Brain microvascular endothelial cell (primary cell): ENCODE measurements around the gene GPR137.

Experiments
- DNase-seq: peaks from one replicate; pipeline ENCODE4 v3.0.0-alpha.2; 2020
- H3K27ac ChIP-seq: fragments of 250-450 bp; sonication (Bioruptor Pico); 2 replicates; pipeline ENCODE4 v1.5.1; 2020; ENCODE audit warnings: mild to moderate bottlenecking, moderate library complexity
- H3K27me3 ChIP-seq: fragments of 250-450 bp; sonication (Bioruptor Pico); replicated peaks from 2 replicates; pipeline ENCODE4 v1.5.1; 2020; ENCODE audit warnings: mild to moderate bottlenecking
- H3K36me3 ChIP-seq: fragments of 250-450 bp; sonication (Bioruptor Pico); replicated peaks from 2 replicates; pipeline ENCODE4 v1.5.1; 2020; ENCODE audit warnings: mild to moderate bottlenecking
- H3K4me3 ChIP-seq: 2 replicates; pipeline ENCODE4 v1.5.1; 2011; ENCODE audit warnings: low read depth, mild to moderate bottlenecking, control low read depth, low read length, moderate library complexity
- in situ Hi-C: cut with HindIII; loops from 2 replicates; pipeline ENCODE4 v1.10.0; 2017; ENCODE audit warnings: low sequenced_read_pairs, low pct_ligation_motif_present
- TF ChIP-seq, protein P1 (sequence below): IDR thresholded peaks from 2 replicates; pipeline ENCODE4 v1.5.1; 2011; ENCODE audit warnings: low read depth, mild to moderate bottlenecking, moderate library complexity, low read length, control low read depth, inconsistent platforms; ENCODE audit errors: missing control alignments

Gene GPR137

DNA sequence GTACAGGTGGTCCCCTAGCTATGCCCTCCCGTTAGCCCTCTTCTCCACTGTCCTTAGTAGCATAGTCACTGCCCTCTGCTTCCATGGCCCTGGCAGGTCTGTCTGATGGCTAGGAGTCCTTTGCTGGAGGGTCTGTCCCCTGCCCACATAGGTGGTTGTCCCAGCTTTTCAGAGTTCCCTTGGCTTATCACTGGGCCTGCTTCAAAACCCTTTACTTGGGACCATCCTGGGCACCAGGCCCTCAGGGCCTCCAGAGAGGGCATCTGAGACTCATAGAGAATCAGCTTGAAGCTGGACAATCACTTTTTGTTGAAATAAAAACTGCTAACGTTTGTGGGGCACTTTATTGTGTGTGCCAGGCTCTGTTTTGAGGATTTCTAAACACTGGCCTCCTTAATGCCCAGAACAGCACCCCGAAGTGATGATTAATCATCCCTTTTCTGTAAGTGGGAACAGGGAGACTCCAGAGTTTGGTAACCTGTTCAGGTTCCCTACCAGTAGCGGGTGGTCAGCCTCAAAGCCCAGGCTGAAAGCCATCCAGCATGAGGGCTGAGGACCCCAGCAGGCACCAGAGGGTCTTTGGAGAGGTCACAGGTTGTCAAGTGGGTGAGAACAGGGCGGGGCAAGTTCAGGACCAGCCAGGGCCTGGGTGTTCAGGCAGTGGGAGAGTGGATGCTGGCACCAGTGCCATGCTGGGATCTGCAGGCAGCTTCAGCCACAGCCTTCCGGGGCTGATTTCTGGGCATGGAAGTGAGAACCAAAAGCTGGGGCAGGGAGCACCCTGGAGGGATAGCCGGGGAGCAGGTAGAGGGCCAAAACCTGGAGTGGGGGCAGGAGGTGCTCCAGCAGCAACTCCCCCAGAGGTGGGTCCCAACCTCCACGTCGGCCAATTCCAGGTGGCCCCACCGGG lies 5.0 kb downstream of the GPR137 start:
- no peaks in the 10 kb centered on the region for H3K36me3 ChIP-seq
- H3K4me3 ChIP-seq = no peak overlapping the region
- DNase-seq = no peak
- peaks cover 40% of the 10 kb centered on the region for H3K27me3 ChIP-seq
- H3K27ac ChIP-seq = no peak overlapping the region
- in situ Hi-C loops = no loop called here
- TF ChIP-seq, protein P1, sequence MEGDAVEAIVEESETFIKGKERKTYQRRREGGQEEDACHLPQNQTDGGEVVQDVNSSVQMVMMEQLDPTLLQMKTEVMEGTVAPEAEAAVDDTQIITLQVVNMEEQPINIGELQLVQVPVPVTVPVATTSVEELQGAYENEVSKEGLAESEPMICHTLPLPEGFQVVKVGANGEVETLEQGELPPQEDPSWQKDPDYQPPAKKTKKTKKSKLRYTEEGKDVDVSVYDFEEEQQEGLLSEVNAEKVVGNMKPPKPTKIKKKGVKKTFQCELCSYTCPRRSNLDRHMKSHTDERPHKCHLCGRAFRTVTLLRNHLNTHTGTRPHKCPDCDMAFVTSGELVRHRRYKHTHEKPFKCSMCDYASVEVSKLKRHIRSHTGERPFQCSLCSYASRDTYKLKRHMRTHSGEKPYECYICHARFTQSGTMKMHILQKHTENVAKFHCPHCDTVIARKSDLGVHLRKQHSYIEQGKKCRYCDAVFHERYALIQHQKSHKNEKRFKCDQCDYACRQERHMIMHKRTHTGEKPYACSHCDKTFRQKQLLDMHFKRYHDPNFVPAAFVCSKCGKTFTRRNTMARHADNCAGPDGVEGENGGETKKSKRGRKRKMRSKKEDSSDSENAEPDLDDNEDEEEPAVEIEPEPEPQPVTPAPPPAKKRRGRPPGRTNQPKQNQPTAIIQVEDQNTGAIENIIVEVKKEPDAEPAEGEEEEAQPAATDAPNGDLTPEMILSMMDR = no peak

GRCh38 chr11:64291262-64291751 lies 5.7 kb downstream of the GPR137 start, which contains the start of gene KCNK4:
KCNK4 (plus strand) TSS chr11:64291302; CDS start chr11:64293019, 1,717 bp downstream.
- in situ Hi-C loops = no loop called here
- TF ChIP-seq, protein P1 = no peak
- no peaks in the 10 kb centered on the region for H3K36me3 ChIP-seq
- peak within 1 kb of the TSS; percentile 15 for H3K4me3 ChIP-seq
- peaks cover 46% of the 10 kb centered on the region for H3K27me3 ChIP-seq
- DNase-seq = no peak
- no peak within 1 kb of the TSS for H3K27ac ChIP-seq

DNA sequence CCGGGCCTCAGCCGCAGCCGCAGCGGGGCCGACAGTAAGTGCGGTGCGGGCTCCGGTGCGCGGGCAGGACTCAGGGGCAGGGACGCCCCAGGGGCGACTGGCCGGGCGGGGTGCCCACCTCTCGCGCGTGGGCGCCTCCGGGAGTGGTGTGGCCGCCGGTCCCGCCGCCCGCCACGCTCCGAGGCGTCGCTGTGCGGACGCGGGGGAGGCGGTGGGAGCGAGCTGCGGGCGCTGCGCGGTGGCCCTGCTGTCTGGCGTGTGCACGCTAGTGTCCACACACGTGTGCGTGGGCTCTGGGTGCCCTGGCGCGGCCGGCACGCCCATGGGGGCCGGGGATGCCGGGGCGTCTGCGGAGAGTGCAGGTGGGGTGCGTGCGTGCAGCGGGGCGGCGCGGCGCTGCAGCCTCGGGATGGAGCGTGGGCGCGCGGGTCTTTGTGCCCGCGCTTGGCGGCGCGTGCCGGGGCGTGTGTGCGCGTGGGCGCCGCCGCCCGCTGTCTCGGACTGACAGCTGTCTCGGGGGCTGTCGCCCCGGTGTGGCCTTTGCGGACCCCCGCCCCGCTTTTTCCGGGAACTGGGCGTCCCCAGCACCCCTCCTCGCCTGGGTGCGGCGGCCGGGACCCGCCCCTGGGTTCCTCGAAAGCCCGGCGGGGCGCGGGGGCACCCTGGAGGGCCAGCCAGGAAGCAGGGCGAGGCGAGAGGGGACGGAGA lies 6.3 kb downstream of the GPR137 start:
- no peaks in the 10 kb centered on the region for H3K36me3 ChIP-seq
- peaks cover 52% of the 10 kb centered on the region for H3K27me3 ChIP-seq
- in situ Hi-C loops = no loop called here
- TF ChIP-seq, protein P1 = no peak
- DNase-seq = no peak
- H3K27ac ChIP-seq = no peak overlapping the region
- H3K4me3 ChIP-seq = peak overlapping the region; percentile 15

DNA sequence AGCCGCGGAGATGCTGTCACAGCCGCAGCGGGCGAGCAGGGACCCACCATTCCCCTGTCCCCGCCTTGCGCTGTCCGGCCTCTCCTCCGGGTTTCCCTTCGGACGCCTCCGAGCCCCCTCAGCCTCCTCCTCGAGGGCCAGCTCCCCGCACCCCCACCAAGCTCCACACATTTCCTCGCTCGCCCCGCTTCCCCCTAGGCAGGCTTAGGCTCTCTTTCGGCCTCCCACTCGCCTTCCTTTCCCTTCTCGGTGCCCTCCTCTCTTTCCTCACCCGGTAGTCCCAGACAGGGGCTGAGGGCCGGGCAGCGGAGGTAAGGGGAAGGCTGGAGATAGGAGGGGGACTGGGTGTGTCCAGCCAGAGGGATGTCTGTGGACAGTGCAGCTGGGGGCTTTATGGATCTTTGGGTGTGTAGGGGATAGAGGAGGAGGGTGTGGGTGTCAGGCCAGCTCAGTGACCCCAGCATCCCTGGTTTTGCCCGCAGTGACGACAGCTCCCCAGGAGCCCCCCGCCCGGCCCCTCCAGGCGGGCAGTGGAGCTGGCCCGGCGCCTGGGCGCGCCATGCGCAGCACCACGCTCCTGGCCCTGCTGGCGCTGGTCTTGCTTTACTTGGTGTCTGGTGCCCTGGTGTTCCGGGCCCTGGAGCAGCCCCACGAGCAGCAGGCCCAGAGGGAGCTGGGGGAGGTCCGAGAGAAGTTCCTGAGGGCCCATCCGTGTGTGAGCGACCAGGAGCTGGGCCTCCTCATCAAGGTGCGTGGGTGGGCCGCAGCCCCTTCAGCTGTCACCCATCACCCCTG lies 7.0 kb downstream of the GPR137 start:
- in situ Hi-C loops = no loop called here
- Histone ChIP-seq H3K27ac (no peak overlapping the region), H3K4me3 (no peak overlapping the region), H3K36me3 (no peaks in the 10 kb centered on the region), H3K27me3 (peaks cover 60% of the 10 kb centered on the region)
- TF ChIP-seq, protein P1 = no peak
- no peak for DNase-seq

- in situ Hi-C loops = no loop called here
- no peak for DNase-seq
- Histone ChIP-seq H3K27me3 (peaks cover 79% of the 10 kb centered on the region), H3K36me3 (no peaks in the 10 kb centered on the region), H3K4me3 (no peak overlapping the region), H3K27ac (no peak overlapping the region)
- TF ChIP-seq, protein P1 = no peak
Measured at GRCh38 chr11:64294774-64295173, 9.1 kb downstream of the GPR137 start.
